AG04450 (cell line): Measurements from ENCODE around the gene DCAF6. TPM values are rescaled to one million over a fixed set of nuclear protein-coding genes. Genes with fewer than 3 reads are reported as not detected.

Source experiments
- CTCF ChIA-PET: fragments of 300-600, 350-600 bp; formaldehyde crosslinking; extraction: SDS; loops from one replicate; lab custom pipeline; 2022; ENCODE audit warnings: antibody characterized with exemption, inconsistent platforms; lab: Charles Lee
- POLR2A ChIA-PET: fragments of 350-600 bp; formaldehyde crosslinking; extraction: SDS; loops from one replicate; lab custom pipeline; 2021; ENCODE audit warnings: antibody characterized with exemption, inconsistent platforms; lab: Yijun Ruan, JAX
- DNase-seq: peaks from one replicate; pipeline ENCODE4 v3.0.0-alpha.2; 2011; ENCODE audit warnings: low read depth, low spot score
- H3K27ac ChIP-seq: one replicate; pipeline ENCODE4 v1.5.1; 2012; ENCODE audit warnings: low read depth, low read length, control low read depth
- H3K27me3 ChIP-seq: one replicate; pipeline ENCODE4 v1.6.0; 2012; ENCODE audit warnings: low read length; ENCODE audit not compliant: control insufficient read depth, insufficient read depth
- H3K4me3 ChIP-seq: 2 replicates; pipeline ENCODE4 v1.5.1; 2011; ENCODE audit warnings: mild to moderate bottlenecking, low read depth, low read length, control low read depth
- H3K9me3 ChIP-seq: 2 replicates; pipeline ENCODE4 v1.5.1; 2012; ENCODE audit warnings: low read length; ENCODE audit not compliant: control insufficient read depth, insufficient read depth
- polyA plus RNA-seq: library from polyadenylated mRNA; depleted of rRNA; stranded (reverse); fragments of >200 nt; gene quantifications from 2 replicates; pipeline ENCODE4 v1.2.3, GENCODE V29; 2011
- TF ChIP-seq, protein P1 (sequence below): IDR thresholded peaks from 2 replicates; pipeline ENCODE4 v1.5.1; 2011; ENCODE audit warnings: low read depth, low read length, control low read depth, inconsistent platforms

The DCAF6 gene
- polyA plus RNA-seq, 1 experiment, result 137 TPM

DNA sequence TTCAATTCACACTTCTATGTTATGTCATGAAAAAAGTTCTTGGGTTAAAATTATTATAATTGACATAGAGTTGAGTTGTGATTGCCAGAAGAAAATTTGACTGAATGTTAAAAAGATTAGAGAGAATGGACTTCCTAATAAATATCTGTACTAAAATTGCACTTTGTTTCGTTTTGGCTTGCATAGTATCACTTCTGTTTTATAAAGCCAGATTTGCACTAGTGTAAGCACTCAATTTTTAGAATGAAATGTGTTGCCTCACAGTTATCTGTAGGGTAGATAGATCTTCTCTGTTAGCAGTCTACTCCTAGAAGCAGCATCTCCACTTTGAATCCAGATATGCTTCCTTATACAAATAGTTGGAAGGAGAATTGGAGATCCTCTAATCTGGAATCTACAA, 95.5 kb downstream of the DCAF6 start:
- no peaks in the 10 kb centered on the region for H3K27me3 ChIP-seq
- H3K4me3 ChIP-seq, result no peak overlapping the region
- no peak overlapping the region for H3K27ac ChIP-seq
- no peaks in the 10 kb centered on the region for H3K9me3 ChIP-seq
- TF ChIP-seq, protein P1, sequence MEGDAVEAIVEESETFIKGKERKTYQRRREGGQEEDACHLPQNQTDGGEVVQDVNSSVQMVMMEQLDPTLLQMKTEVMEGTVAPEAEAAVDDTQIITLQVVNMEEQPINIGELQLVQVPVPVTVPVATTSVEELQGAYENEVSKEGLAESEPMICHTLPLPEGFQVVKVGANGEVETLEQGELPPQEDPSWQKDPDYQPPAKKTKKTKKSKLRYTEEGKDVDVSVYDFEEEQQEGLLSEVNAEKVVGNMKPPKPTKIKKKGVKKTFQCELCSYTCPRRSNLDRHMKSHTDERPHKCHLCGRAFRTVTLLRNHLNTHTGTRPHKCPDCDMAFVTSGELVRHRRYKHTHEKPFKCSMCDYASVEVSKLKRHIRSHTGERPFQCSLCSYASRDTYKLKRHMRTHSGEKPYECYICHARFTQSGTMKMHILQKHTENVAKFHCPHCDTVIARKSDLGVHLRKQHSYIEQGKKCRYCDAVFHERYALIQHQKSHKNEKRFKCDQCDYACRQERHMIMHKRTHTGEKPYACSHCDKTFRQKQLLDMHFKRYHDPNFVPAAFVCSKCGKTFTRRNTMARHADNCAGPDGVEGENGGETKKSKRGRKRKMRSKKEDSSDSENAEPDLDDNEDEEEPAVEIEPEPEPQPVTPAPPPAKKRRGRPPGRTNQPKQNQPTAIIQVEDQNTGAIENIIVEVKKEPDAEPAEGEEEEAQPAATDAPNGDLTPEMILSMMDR, result no peak
- POLR2A ChIA-PET, result no interaction called here
- CTCF ChIA-PET, result interaction anchor here (0.9 kb wide), 1 partner anchor 9 kb away, joined by 3 read pairs; no protein-coding TSS in a partner anchor
- no peak for DNase-seq

GRCh38 chr1:168035345-168035744, 98.9 kb downstream of the DCAF6 start:
- ChIA-PET CTCF (no interaction called here), POLR2A (no interaction called here)
- TF ChIP-seq, protein P1, result no peak
- DNase-seq, result no peak
- no peak overlapping the region for H3K4me3 ChIP-seq
- H3K27me3 ChIP-seq, result no peaks in the 10 kb centered on the region
- no peak overlapping the region for H3K27ac ChIP-seq
- H3K9me3 ChIP-seq, result no peaks in the 10 kb centered on the region

GRCh38 chr1:168042362-168042761, 105.9 kb downstream of the DCAF6 start:
- no peak overlapping the region for H3K4me3 ChIP-seq
- CTCF ChIA-PET, result no interaction called here

DNA sequence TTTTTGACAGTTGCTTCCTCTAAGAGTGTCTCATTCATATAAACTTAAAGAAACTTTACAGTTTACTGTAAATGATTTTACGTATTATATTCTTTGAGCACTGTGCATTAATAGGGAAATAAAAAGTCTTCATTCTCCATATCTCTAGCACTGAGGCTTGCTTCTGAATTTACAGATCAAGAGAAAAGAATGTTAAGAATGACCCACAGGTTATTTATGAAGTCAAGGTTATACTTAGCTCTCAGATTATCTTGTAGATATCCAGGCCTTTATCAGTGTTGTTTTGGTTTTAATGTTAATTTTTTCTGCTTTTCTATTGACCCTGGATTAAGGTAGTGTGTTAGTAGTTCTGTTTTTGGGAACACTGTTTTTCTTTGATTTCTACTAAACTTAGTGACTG, 108.8 kb downstream of the DCAF6 start:
- ChIA-PET CTCF (interaction anchor here (2.1 kb wide), 1 partner anchor 37 kb away, joined by 10 read pairs; no protein-coding TSS in a partner anchor), POLR2A (no interaction called here)
- Histone ChIP-seq H3K27ac (no peak overlapping the region), H3K4me3 (no peak overlapping the region), H3K27me3 (no peaks in the 10 kb centered on the region), H3K9me3 (no peaks in the 10 kb centered on the region)
- TF ChIP-seq, protein P1, result no peak
- no peak for DNase-seq

More at GRCh38 chr1:168042362-168042761, 105.9 kb downstream of the DCAF6 start:
- Histone ChIP-seq H3K9me3 (no peaks in the 10 kb centered on the region), H3K27me3 (no peaks in the 10 kb centered on the region), H3K27ac (no peak overlapping the region)
- TF ChIP-seq, protein P1, result no peak
- POLR2A ChIA-PET, result no interaction called here
- no peak for DNase-seq

DNA sequence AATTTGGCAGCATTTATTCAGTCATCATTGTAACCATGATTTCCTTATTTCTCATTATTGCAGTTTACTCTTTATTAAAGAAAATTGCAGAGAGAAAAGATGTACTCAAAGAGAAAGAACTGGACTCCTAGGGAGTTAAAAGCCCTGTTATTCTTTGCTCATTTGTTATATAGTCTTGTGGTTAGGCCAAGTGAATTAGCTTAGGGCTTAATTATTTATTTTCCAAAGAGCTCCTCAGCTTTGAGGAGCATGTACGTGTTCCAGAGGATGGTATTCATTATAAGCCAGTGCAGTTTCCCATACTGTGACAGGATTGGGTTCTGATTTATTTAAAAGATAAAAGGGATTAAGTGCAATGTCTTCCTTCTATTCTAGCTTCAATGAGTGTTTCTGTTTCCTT, 113.8 kb downstream of the DCAF6 start:
- ChIA-PET CTCF (no interaction called here), POLR2A (no interaction called here)
- DNase-seq, result no peak

More for the DNA sequence above, 113.8 kb downstream of the DCAF6 start:
- no peaks in the 10 kb centered on the region for H3K9me3 ChIP-seq
- H3K27ac ChIP-seq, result no peak overlapping the region
- H3K27me3 ChIP-seq, result no peaks in the 10 kb centered on the region
- no peak overlapping the region for H3K4me3 ChIP-seq
- TF ChIP-seq, protein P1, result no peak
